Prostate gland (tissue), 2 donors: ENCODE results near the gene DAAM1. TPM values are rescaled to one million over a fixed set of nuclear protein-coding genes. Genes with fewer than 3 reads are reported as not detected.

ENCODE experiments used
- DNase-seq: peaks from one replicate; pipeline ENCODE4 v3.0.0-alpha.2; 2019; ENCODE audit warnings: low spot score
- H3K27ac ChIP-seq, 2 donors: fragments of 200-600 bp; sonication (generic); 2 replicates each; pipeline ENCODE4 v1.5.1; 2017 to 2019
- H3K27me3 ChIP-seq: fragments of 200-600 bp; sonication (generic); replicated peaks from 2 replicates; pipeline ENCODE4 v1.5.1; 2019; ENCODE audit not compliant: insufficient read depth
- H3K36me3 ChIP-seq, 2 donors: fragments of 200-600 bp; sonication (generic); 1 replicate in 1 of 2; 2 replicates in 1 of 2; pipeline versions ENCODE4 v1.5.1 to v1.8.1; 2017 to 2019
- H3K4me1 ChIP-seq: fragments of 200-600 bp; sonication (generic); replicated peaks from 2 replicates; pipeline ENCODE4 v1.5.1; 2019
- H3K4me3 ChIP-seq, 2 donors: fragments of 200-600 bp; sonication (generic); 2 replicates each; pipeline ENCODE4 v1.5.1; 2017 to 2019
- H3K9me3 ChIP-seq: fragments of 200-600 bp; sonication (generic); 2 replicates; pipeline ENCODE4 v1.5.1; 2017
- CTCF ChIP-seq, 4 experiments: fragments of 200-600 bp in 2 of 4; fragments of 450-650 bp in 2 of 4; sonication (generic) in 2 of 4; IDR thresholded peaks; 1 replicate in 3 of 4; 2 replicates in 1 of 4; pipeline ENCODE4 v1.5.1; 2016 to 2019; ENCODE audit warnings: antibody characterized with exemption in 4 of 4, mild to moderate bottlenecking in 2 of 4, moderate library complexity in 2 of 4
- POLR2A ChIP-seq: fragments of 450-650 bp; IDR thresholded peaks from one replicate; pipeline ENCODE4 v1.6.1; 2016; ENCODE audit warnings: antibody characterized with exemption, mild to moderate bottlenecking
- POLR2AphosphoS5 ChIP-seq: sonication (generic); formaldehyde crosslinking; IDR thresholded peaks from one replicate; pipeline ENCODE4 v1.6.1; 2017; ENCODE audit warnings: antibody characterized with exemption
- WGBS: methylation state at CpG from one replicate; pipeline ENCODE4 v1.1.5; 2018; 5-methylcytosine and 5-hydroxymethylcytosine counted together
- intact Hi-C: fragments of 100-400 bp; cut with DNase I; formaldehyde crosslinking; loops from one replicate; pipeline ENCODE4 v1.14.2; 2022
- total RNA-seq, 2 donors: library from RNA; depleted of rRNA; stranded (reverse); fragments of >200 nt; gene quantifications; one replicate each; pipeline ENCODE4 v1.1.0, GENCODE V29; 2016

Gene DAAM1
- total RNA-seq, 2 donors from 2014 or later = 35.4 to 58.3 TPM

- Histone ChIP-seq H3K9me3 (no peaks in the 10 kb centered on the region), H3K36me3 (no peaks in the 10 kb centered on the region), H3K27me3 (no peaks in the 10 kb centered on the region), H3K4me1 (no peaks in the 10 kb centered on the region), H3K4me3 (peak overlapping the region; percentile 66 to 76), H3K27ac (peak overlapping the region; percentile 94 to 95)
- WGBS = 0% methylated on average over 42 of the region's 51 CpGs
- DNase-seq = peak; percentile 22
- intact Hi-C loops = loop anchor here (5.0 kb wide), 2 partner anchors 143 to 238 kb away; no protein-coding TSS in a partner anchor
- TF ChIP-seq POLR2A (no peak), CTCF (IDR thresholded peaks at IDR 0.05) (no peak), POLR2AphosphoS5 (no peak)
Observed at GRCh38 chr14:59189091-59189785, 771 bp downstream of the DAAM1 start.

- intact Hi-C loops = loop anchor here (5.0 to 10.0 kb wide), 3 partner anchors 85 to 237 kb away; no protein-coding TSS in a partner anchor
- no peaks in the 10 kb centered on the region for H3K4me1 ChIP-seq
Observed at GRCh38 chr14:59189786-59190368, 1.4 kb downstream of the DAAM1 start.

GRCh38 chr14:59190372-59190771 is 1.9 kb downstream of the DAAM1 start:
- Histone ChIP-seq H3K27me3 (no peaks in the 10 kb centered on the region), H3K27ac (peak overlapping the region; percentile 94 to 95), H3K9me3 (no peaks in the 10 kb centered on the region), H3K36me3 (no peaks in the 10 kb centered on the region), H3K4me1 (no peaks in the 10 kb centered on the region), H3K4me3 (peak overlapping the region; percentile 66 to 76)
- TF ChIP-seq POLR2A (no peak), POLR2AphosphoS5 (no peak), CTCF (IDR thresholded peaks at IDR 0.05) (no peak)
- intact Hi-C loops = loop anchor here (10.0 kb wide), 1 partner anchor 84 kb away; no protein-coding TSS in a partner anchor
- no peak for DNase-seq
- 31% methylated on average over 6 of the region's 6 CpGs for WGBS

More at GRCh38 chr14:59189786-59190368, 1.4 kb downstream of the DAAM1 start:
- TF ChIP-seq POLR2AphosphoS5 = peak; percentile 48
- no peak for TF ChIP-seq CTCF (IDR thresholded peaks at IDR 0.05)
- Histone ChIP-seq H3K27me3 (no peaks in the 10 kb centered on the region), H3K4me3 (peak overlapping the region; percentile 66 to 76), H3K36me3 (no peaks in the 10 kb centered on the region), H3K9me3 (no peaks in the 10 kb centered on the region), H3K27ac (peak overlapping the region; percentile 94 to 95)
- whole genome bisulfite sequencing = 2% methylated on average over 25 of the region's 25 CpGs
- peak; percentile 80 for DNase-seq

GRCh38 chr14:59195912-59196311 is 7.4 kb downstream of the DAAM1 start:
- Histone ChIP-seq H3K9me3 (no peaks in the 10 kb centered on the region), H3K4me3 (no peak overlapping the region), H3K36me3 (no peaks in the 10 kb centered on the region), H3K27ac (no peak overlapping the region), H3K4me1 (no peaks in the 10 kb centered on the region), H3K27me3 (no peaks in the 10 kb centered on the region)
- TF ChIP-seq CTCF (IDR thresholded peaks at IDR 0.05) (no peak), POLR2A (no peak), POLR2AphosphoS5 (no peak)
- no peak for DNase-seq
- WGBS = 51% methylated on average over 2 of the region's 2 CpGs
- intact Hi-C loops = loop anchor here (10.0 kb wide), 1 partner anchor 79 kb away; no protein-coding TSS in a partner anchor
